Measurements from ENCODE around the gene SRCIN1. TPM values are rescaled to one million over a fixed set of nuclear protein-coding genes. Genes with fewer than 3 reads are reported as not detected.
A peak's percentile ranks its signal among the peaks of the same experiment; 100 is the strongest.
"Not testable (repeated sequence)": the region's sequence is repeated elsewhere in the genome, so short reads cannot be mapped to it uniquely, and the experiment has no call there.

SRCIN1 gene
- total RNA-seq, 4 donors from 2014 or later: 1.8 to 8.8 (median 5.2) TPM

GRCh38 chr17:38499230-38499629, 106.5 kb downstream of the SRCIN1 start:
- H3K36me3 ChIP-seq; H3K27ac ChIP-seq; H3K9me3 ChIP-seq; H3K4me3 ChIP-seq; H3K27me3 ChIP-seq; DNase-seq; H3K4me1 ChIP-seq; intact Hi-C loops (cut with DNase I; ENCODE audit: low total_unique reads): not testable (repeated sequence)
- WGBS, 2 donors (ENCODE audit: low coverage in 1 of 2): 89% methylated on average over 10 of the region's 10 CpGs; no CpG with 5 or more reads in 1 of the 2 donors
- in situ Hi-C loops (cut with MboI; ENCODE audit: low pct_ligation_motif_present in 1 of 4, low pct_unique_long_range_greater_than_20kb in 1 of 4, low sequenced_read_pairs in 3 of 4): loop anchor here in 1 of 4 donors (25.0 kb wide), 1 partner anchor 163 kb away; the partner anchor contains the start of gene EPOP

GRCh38 chr17:38498353-38498752, 107.4 kb downstream of the SRCIN1 start:
- Histone ChIP-seq H3K27me3 (no peaks in the 10 kb centered on the region), H3K36me3 (peaks cover 0 to 8% (median 2%) of the 10 kb centered on the region in 4 donors), H3K4me3 (no peak overlapping the region), H3K27ac (no peak overlapping the region), H3K9me3 (no peaks in the 10 kb centered on the region), H3K4me1 (no peaks in the 10 kb centered on the region)
- DNase-seq: no peak
- in situ Hi-C loops (cut with MboI; ENCODE audit: low pct_ligation_motif_present in 1 of 4, low pct_unique_long_range_greater_than_20kb in 1 of 4, low sequenced_read_pairs in 3 of 4) (loop anchor here in 1 of 4 donors (25.0 kb wide), 1 partner anchor 164 kb away; the partner anchor contains the start of gene EPOP), intact Hi-C loops (cut with DNase I; ENCODE audit: low total_unique reads) (no loop called here)
- no peak for TF ChIP-seq POLR2AphosphoS5 (IDR thresholded peaks at IDR 0.05)
- TF ChIP-seq EP300 (IDR thresholded peaks at IDR 0.05; ENCODE audit: low read depth): no peak
- no peak for TF ChIP-seq CTCF (IDR thresholded peaks at IDR 0.05)
- TF ChIP-seq POLR2A (IDR thresholded peaks at IDR 0.05): no peak
- 91% methylated on average over 13 of the region's 14 CpGs; no CpG with 5 or more reads in 1 of the 2 donors for WGBS, 2 donors (ENCODE audit: low coverage in 1 of 2)

- H3K36me3 ChIP-seq; H3K27me3 ChIP-seq; H3K4me1 ChIP-seq; DNase-seq; H3K27ac ChIP-seq; H3K4me3 ChIP-seq; H3K9me3 ChIP-seq; intact Hi-C loops (cut with DNase I; ENCODE audit: low total_unique reads): not testable (repeated sequence)
- in situ Hi-C loops (cut with MboI; ENCODE audit: low pct_ligation_motif_present in 1 of 4, low pct_unique_long_range_greater_than_20kb in 1 of 4, low sequenced_read_pairs in 3 of 4): loop anchor here in 1 of 4 donors (25.0 kb wide), 1 partner anchor 165 kb away; the partner anchor contains the start of gene EPOP
- 93% methylated on average over 10 of the region's 10 CpGs; no CpG with 5 or more reads in 1 of the 2 donors for WGBS, 2 donors (ENCODE audit: low coverage in 1 of 2)
Measured at GRCh38 chr17:38497656-38498055, 108.1 kb downstream of the SRCIN1 start.

- WGBS, 2 donors (ENCODE audit: low coverage in 1 of 2): 89 to 100% methylated on average over 2 to 16 of the region's 16 CpGs
- in situ Hi-C loops (cut with MboI; ENCODE audit: low pct_ligation_motif_present in 1 of 4, low pct_unique_long_range_greater_than_20kb in 1 of 4, low sequenced_read_pairs in 3 of 4): loop anchor here in 1 of 4 donors (25.0 kb wide), 1 partner anchor 168 kb away; the partner anchor contains the start of gene EPOP
- intact Hi-C loops (cut with DNase I; ENCODE audit: low total_unique reads): not testable (repeated sequence)
Measured at GRCh38 chr17:38494152-38494551, 111.6 kb downstream of the SRCIN1 start.

GRCh38 chr17:38492067-38493040, 113.4 kb downstream of the SRCIN1 start:
- H3K27ac ChIP-seq; H3K9me3 ChIP-seq; H3K4me3 ChIP-seq; H3K36me3 ChIP-seq; H3K27me3 ChIP-seq; intact Hi-C loops (cut with DNase I; ENCODE audit: low total_unique reads); H3K4me1 ChIP-seq: not testable (repeated sequence)
- peak; percentile 95 for DNase-seq
- WGBS, 2 donors (ENCODE audit: low coverage in 1 of 2): 52% methylated on average over 14 of the region's 14 CpGs; no CpG with 5 or more reads in 1 of the 2 donors
- in situ Hi-C loops (cut with MboI; ENCODE audit: low pct_ligation_motif_present in 1 of 4, low pct_unique_long_range_greater_than_20kb in 1 of 4, low sequenced_read_pairs in 3 of 4): loop anchor here in 1 of 4 donors (25.0 kb wide), 1 partner anchor 170 kb away; the partner anchor contains the start of gene EPOP
- TF ChIP-seq CTCF (IDR thresholded peaks at IDR 0.05): peak in 3 of 5 experiments; percentile 45 to 73 (median 56)

More at GRCh38 chr17:38494152-38494551, 111.6 kb downstream of the SRCIN1 start:
- H3K9me3 ChIP-seq, DNase-seq, H3K4me1 ChIP-seq, H3K27ac ChIP-seq, H3K27me3 ChIP-seq, H3K4me3 ChIP-seq: not testable (repeated sequence)
- peaks cover 0 to 12% (median 2%) of the 10 kb centered on the region in 4 donors for H3K36me3 ChIP-seq
